ENCODE results near the gene SPIN1.

- no peak for TF ChIP-seq ZNF274 (IDR thresholded peaks at IDR 0.05; ENCODE audit: low read depth, low read length)
- no peak for TF ChIP-seq YY1 (IDR thresholded peaks at IDR 0.05; ENCODE audit: insufficient read depth, insufficient read length)
Measured at GRCh38 chr9:88481933-88482332, 93.7 kb downstream of the SPIN1 start.

Measured in NT2/D1 (cell line).